ENCODE results near the gene MMP24OS.
"Not testable (repeated sequence)": the region's sequence is repeated elsewhere in the genome, so short reads cannot be mapped to it uniquely, and the experiment has no call there.

Gene MMP24OS

DNA sequence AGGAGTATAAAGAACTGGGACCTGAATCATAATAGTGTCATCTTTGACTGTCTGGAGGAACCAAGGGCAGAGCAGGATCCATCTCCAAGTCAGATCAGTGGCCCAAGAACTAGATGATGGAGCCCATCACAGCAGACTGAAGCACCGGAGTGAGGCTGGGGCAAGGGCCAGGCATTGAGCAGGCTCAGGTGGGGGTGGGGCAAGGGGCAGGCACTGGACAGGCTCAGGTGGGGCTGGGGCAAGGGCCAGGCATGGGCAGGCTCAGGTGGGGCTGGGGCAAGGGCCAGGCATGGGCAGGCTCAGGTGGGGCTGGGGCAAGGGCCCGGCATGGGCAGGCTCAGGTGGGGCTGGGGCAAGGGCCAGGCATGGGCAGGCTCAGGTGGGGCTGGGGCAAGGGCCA is 25.3 kb downstream of the MMP24OS start:
- H3K9ac ChIP-seq (ENCODE audit: low read length); H3K9me3 ChIP-seq (ENCODE audit: control insufficient read depth, low read length); DNase-seq (ENCODE audit: low read depth); H3K4me3 ChIP-seq (ENCODE audit: low read length); H3K27me3 ChIP-seq (replicated peaks; ENCODE audit: control insufficient read depth, insufficient read depth, low read length); H3K4me1 ChIP-seq (ENCODE audit: control insufficient read depth, insufficient read depth, low read length); H3K36me3 ChIP-seq (ENCODE audit: control insufficient read depth, insufficient read depth, low read length, severe bottlenecking): not testable (repeated sequence)

DNA sequence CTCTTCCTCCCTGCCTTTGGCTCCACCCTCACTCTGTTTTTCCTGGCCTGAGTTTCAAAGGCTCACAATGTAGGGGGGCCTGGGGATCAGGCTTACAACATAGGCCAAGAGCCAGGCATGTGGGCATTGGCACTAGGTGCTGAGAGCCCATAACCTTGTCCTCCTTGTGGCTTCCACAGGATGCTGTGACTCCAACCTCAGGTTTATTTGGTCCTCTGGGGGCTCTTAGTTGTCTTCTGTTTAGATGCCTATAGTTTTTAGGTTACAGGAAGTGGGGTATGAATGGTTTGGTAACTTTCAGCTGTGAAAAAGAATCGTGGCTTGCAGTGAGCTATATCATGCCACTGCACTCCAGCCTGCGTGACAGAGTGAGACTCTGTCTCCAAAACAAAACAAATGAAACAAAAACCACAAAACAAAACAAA is 25.9 kb downstream of the MMP24OS start:
- H3K9me3 ChIP-seq (ENCODE audit: control insufficient read depth, low read length), result no peaks in the 10 kb centered on the region
- no peak overlapping the region for H3K9ac ChIP-seq (ENCODE audit: low read length)
- H3K27me3 ChIP-seq (replicated peaks; ENCODE audit: control insufficient read depth, insufficient read depth, low read length), result no peaks in the 10 kb centered on the region
- no peak for DNase-seq (ENCODE audit: low read depth)
- H3K4me1 ChIP-seq (ENCODE audit: control insufficient read depth, insufficient read depth, low read length), result no peaks in the 10 kb centered on the region
- no peaks in the 10 kb centered on the region for H3K36me3 ChIP-seq (ENCODE audit: control insufficient read depth, insufficient read depth, low read length, severe bottlenecking)
- no peak overlapping the region for H3K4me3 ChIP-seq (ENCODE audit: low read length)

DNA sequence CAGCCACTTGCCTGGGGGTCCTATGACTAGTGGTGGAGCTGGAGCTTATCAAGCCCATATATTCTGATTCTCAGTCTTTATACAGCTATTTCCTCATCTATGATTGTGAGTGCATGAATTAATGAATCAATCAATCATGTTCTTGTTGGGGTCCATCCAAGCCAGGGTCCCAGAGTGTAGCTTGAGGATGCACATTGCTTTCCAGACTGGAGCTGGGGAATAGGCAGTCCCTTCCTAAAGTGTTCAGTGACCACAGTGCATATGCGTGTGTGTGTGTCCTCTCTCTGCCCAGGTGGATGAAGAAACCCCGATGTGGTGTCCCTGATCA is 26.3 kb downstream of the MMP24OS start:
- Histone ChIP-seq H3K4me3 (ENCODE audit: low read length) (no peak overlapping the region), H3K9me3 (ENCODE audit: control insufficient read depth, low read length) (no peaks in the 10 kb centered on the region), H3K9ac (ENCODE audit: low read length) (no peak overlapping the region), H3K4me1 (ENCODE audit: control insufficient read depth, insufficient read depth, low read length) (no peaks in the 10 kb centered on the region), H3K36me3 (ENCODE audit: control insufficient read depth, insufficient read depth, low read length, severe bottlenecking) (no peaks in the 10 kb centered on the region), H3K27me3 (replicated peaks; ENCODE audit: control insufficient read depth, insufficient read depth, low read length) (no peaks in the 10 kb centered on the region)
- no peak for DNase-seq (ENCODE audit: low read depth)

DNA sequence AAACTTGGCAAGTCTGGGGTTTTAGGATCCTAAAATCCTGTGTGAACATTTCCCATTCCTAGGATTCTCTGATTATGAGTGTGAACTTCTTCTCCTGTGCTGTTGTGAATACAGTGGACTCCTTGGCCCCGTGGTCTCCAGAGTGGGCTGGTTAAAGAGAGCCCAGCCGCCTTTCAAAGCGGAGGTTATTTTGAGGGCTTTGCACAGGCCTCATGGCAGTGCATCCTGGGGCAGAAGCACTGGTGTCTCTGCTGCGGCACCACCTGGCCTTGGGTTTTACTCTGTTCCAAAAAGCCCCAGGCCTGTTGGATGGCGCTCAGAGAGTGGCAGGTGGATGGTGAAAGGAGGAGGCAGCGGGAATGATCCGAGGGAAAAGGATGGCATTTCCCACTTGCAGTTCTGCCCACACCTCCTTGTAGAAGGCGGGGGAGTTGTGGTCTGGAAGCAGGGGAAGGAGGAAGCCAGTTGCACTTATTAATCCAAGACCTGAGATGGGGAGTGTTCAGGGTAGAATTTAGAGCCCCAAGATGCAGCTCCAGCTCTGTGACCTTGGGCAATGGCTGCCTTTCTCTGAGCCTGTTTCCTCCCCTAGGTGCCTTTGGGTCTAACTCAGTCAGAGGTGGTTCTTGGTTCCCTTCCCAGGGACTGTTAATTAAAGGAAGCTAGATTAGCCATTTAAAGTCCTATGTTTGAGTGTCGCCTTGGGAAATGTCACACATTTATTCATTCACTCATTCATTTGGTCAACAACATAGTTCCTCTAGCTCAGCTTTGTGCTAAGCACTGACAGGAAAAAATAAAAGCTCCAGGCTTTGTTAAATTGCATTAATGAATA is 29.1 kb downstream of the MMP24OS start:
- no peak for DNase-seq (ENCODE audit: low read depth)
- Histone ChIP-seq H3K27me3 (replicated peaks; ENCODE audit: control insufficient read depth, insufficient read depth, low read length) (no peaks in the 10 kb centered on the region), H3K36me3 (ENCODE audit: control insufficient read depth, insufficient read depth, low read length, severe bottlenecking) (no peaks in the 10 kb centered on the region), H3K4me1 (ENCODE audit: control insufficient read depth, insufficient read depth, low read length) (no peaks in the 10 kb centered on the region), H3K9me3 (ENCODE audit: control insufficient read depth, low read length) (no peaks in the 10 kb centered on the region), H3K9ac (ENCODE audit: low read length) (no peak overlapping the region), H3K4me3 (ENCODE audit: low read length) (no peak overlapping the region)

GRCh38 chr20:35246723-35247122 is 31.2 kb downstream of the MMP24OS start:
- Histone ChIP-seq H3K4me1 (ENCODE audit: control insufficient read depth, insufficient read depth, low read length) (no peaks in the 10 kb centered on the region), H3K9me3 (ENCODE audit: control insufficient read depth, low read length) (no peaks in the 10 kb centered on the region), H3K27me3 (replicated peaks; ENCODE audit: control insufficient read depth, insufficient read depth, low read length) (no peaks in the 10 kb centered on the region), H3K4me3 (ENCODE audit: low read length) (no peak overlapping the region), H3K9ac (ENCODE audit: low read length) (no peak overlapping the region), H3K36me3 (ENCODE audit: control insufficient read depth, insufficient read depth, low read length, severe bottlenecking) (no peaks in the 10 kb centered on the region)
- no peak for DNase-seq (ENCODE audit: low read depth)

GRCh38 chr20:35243986-35244385 is 33.9 kb downstream of the MMP24OS start:
- DNase-seq (ENCODE audit: low read depth), result no peak
- no peak overlapping the region for H3K9ac ChIP-seq (ENCODE audit: low read length)
- H3K27me3 ChIP-seq (replicated peaks; ENCODE audit: control insufficient read depth, insufficient read depth, low read length), result no peaks in the 10 kb centered on the region
- H3K36me3 ChIP-seq (ENCODE audit: control insufficient read depth, insufficient read depth, low read length, severe bottlenecking), result no peaks in the 10 kb centered on the region
- no peaks in the 10 kb centered on the region for H3K9me3 ChIP-seq (ENCODE audit: control insufficient read depth, low read length)
- no peaks in the 10 kb centered on the region for H3K4me1 ChIP-seq (ENCODE audit: control insufficient read depth, insufficient read depth, low read length)
- H3K4me3 ChIP-seq (ENCODE audit: low read length), result no peak overlapping the region

GRCh38 chr20:35243317-35243716 is 34.6 kb downstream of the MMP24OS start:
- no peaks in the 10 kb centered on the region for H3K4me1 ChIP-seq (ENCODE audit: control insufficient read depth, insufficient read depth, low read length)
- no peaks in the 10 kb centered on the region for H3K27me3 ChIP-seq (replicated peaks; ENCODE audit: control insufficient read depth, insufficient read depth, low read length)
- H3K36me3 ChIP-seq (ENCODE audit: control insufficient read depth, insufficient read depth, low read length, severe bottlenecking), result no peaks in the 10 kb centered on the region
- DNase-seq (ENCODE audit: low read depth), result no peak
- no peak overlapping the region for H3K9ac ChIP-seq (ENCODE audit: low read length)
- no peaks in the 10 kb centered on the region for H3K9me3 ChIP-seq (ENCODE audit: control insufficient read depth, low read length)
- no peak overlapping the region for H3K4me3 ChIP-seq (ENCODE audit: low read length)

DNA sequence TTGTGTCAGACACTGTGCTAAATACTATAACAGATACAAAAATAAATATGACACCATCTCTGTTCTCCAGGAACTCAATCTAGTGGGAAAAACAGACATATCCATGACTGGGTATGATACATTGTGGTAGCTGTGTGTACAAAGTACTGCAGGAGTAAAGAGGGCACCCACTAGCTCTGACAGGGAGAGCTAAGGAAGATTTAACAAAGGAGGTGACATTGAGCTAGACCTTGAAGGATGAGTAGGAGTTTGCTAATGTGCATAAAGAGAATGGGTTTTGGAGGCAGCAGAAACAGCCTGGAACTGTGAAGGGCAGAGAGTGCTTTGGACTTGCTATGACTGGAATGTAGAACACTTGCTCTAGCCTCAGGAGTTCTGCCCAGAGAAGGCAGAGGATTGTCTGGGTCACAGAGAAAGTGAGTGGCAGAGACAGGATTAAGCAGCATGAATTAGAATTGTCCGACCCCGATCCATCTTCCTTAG is 37.1 kb downstream of the MMP24OS start:
- DNase-seq (ENCODE audit: low read depth), result peak; percentile 37
- Histone ChIP-seq H3K36me3 (ENCODE audit: control insufficient read depth, insufficient read depth, low read length, severe bottlenecking) (no peaks in the 10 kb centered on the region), H3K4me3 (ENCODE audit: low read length) (no peak overlapping the region)

GRCh38 chr20:35240083-35240810 is 37.7 kb downstream of the MMP24OS start:
- no peaks in the 10 kb centered on the region for H3K4me1 ChIP-seq (ENCODE audit: control insufficient read depth, insufficient read depth, low read length)
- DNase-seq (ENCODE audit: low read depth), result no peak
- no peaks in the 10 kb centered on the region for H3K36me3 ChIP-seq (ENCODE audit: control insufficient read depth, insufficient read depth, low read length, severe bottlenecking)
- H3K4me3 ChIP-seq (ENCODE audit: low read length), result no peak overlapping the region
- no peak overlapping the region for H3K9ac ChIP-seq (ENCODE audit: low read length)
- no peaks in the 10 kb centered on the region for H3K9me3 ChIP-seq (ENCODE audit: control insufficient read depth, low read length)
- H3K27me3 ChIP-seq (replicated peaks; ENCODE audit: control insufficient read depth, insufficient read depth, low read length), result no peaks in the 10 kb centered on the region

More for the DNA sequence above, 37.1 kb downstream of the MMP24OS start:
- Histone ChIP-seq H3K9ac (ENCODE audit: low read length) (no peak overlapping the region), H3K4me1 (ENCODE audit: control insufficient read depth, insufficient read depth, low read length) (no peaks in the 10 kb centered on the region), H3K9me3 (ENCODE audit: control insufficient read depth, low read length) (no peaks in the 10 kb centered on the region), H3K27me3 (replicated peaks; ENCODE audit: control insufficient read depth, insufficient read depth, low read length) (no peaks in the 10 kb centered on the region)

DNA sequence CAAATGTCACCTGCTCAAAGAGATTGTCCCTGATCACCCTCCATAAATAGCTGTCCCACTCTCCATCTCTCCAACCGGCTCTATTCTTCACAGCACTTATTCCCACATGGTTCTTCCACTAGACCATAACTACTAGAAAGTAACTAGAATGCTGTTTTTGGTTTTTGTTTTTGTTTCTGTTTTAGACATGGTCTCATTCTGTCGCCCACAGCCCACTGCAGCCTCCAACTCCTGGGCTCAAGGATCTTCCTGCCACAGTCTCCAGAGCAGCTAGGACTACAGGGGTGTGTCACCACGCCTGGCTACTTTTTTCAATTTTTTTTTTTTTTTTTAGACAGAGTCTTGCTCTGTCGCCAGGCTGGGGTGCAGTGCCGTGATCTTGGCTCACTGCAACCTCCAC is 39.2 kb downstream of the MMP24OS start:
- Histone ChIP-seq H3K9me3 (ENCODE audit: control insufficient read depth, low read length) (no peaks in the 10 kb centered on the region), H3K9ac (ENCODE audit: low read length) (no peak overlapping the region), H3K4me3 (ENCODE audit: low read length) (no peak overlapping the region), H3K27me3 (replicated peaks; ENCODE audit: control insufficient read depth, insufficient read depth, low read length) (no peaks in the 10 kb centered on the region), H3K4me1 (ENCODE audit: control insufficient read depth, insufficient read depth, low read length) (no peaks in the 10 kb centered on the region), H3K36me3 (ENCODE audit: control insufficient read depth, insufficient read depth, low read length, severe bottlenecking) (no peaks in the 10 kb centered on the region)
- no peak for DNase-seq (ENCODE audit: low read depth)

- no peaks in the 10 kb centered on the region for H3K9me3 ChIP-seq (ENCODE audit: control insufficient read depth, low read length)
- no peaks in the 10 kb centered on the region for H3K36me3 ChIP-seq (ENCODE audit: control insufficient read depth, insufficient read depth, low read length, severe bottlenecking)
- no peak for DNase-seq (ENCODE audit: low read depth)
- no peak overlapping the region for H3K4me3 ChIP-seq (ENCODE audit: low read length)
- no peaks in the 10 kb centered on the region for H3K27me3 ChIP-seq (replicated peaks; ENCODE audit: control insufficient read depth, insufficient read depth, low read length)
- no peaks in the 10 kb centered on the region for H3K4me1 ChIP-seq (ENCODE audit: control insufficient read depth, insufficient read depth, low read length)
- no peak overlapping the region for H3K9ac ChIP-seq (ENCODE audit: low read length)
Observed at GRCh38 chr20:35238170-35238569, 39.8 kb downstream of the MMP24OS start.
